PC-3 (cell line): ENCODE results near the gene ARL4D.

ENCODE experiments used
- CTCF ChIP-seq: fragments of 300-600 bp; sonication (generic); conservative IDR thresholded peaks from 2 replicates; pipeline ENCODE4 v1.5.1; 2017; ENCODE audit warnings: antibody characterized with exemption, low read depth, mild to moderate bottlenecking, low read length
- EZH2 ChIP-seq: fragments of 300-600 bp; sonication (generic); IDR thresholded peaks from one replicate; pipeline ENCODE4 v1.6.1; 2017; ENCODE audit warnings: antibody characterized with exemption, mild to moderate bottlenecking, low read length; ENCODE audit not compliant: unreplicated experiment
- EZH2phosphoT487 ChIP-seq: fragments of 300-600 bp; sonication (generic); IDR thresholded peaks from 2 replicates; pipeline ENCODE4 v1.6.1; 2018; ENCODE audit warnings: mild to moderate bottlenecking, antibody characterized with exemption, low read length, borderline replicate concordance

- TF ChIP-seq EZH2 (no peak), CTCF (no peak), EZH2phosphoT487 (no peak)
Measured at GRCh38 chr17:43412166-43412565, 13.4 kb downstream of the ARL4D start.
